Muscle layer of colon (tissue), 2 donors: Measurements from ENCODE around the gene SEM1.
"Not testable (repeated sequence)": the region's sequence is repeated elsewhere in the genome, so short reads cannot be mapped to it uniquely, and the experiment has no call there.

ENCODE experiments used
- H3K27ac ChIP-seq: one replicate; pipeline ENCODE4 v1.7.0; 2013; ENCODE audit warnings: low read depth, mild to moderate bottlenecking, low read length, moderate library complexity
- H3K27me3 ChIP-seq, 2 donors: one replicate each; pipeline ENCODE4 v1.7.0; 2013; ENCODE audit warnings: low read length in 2 of 2, mild to moderate bottlenecking in 2 of 2; ENCODE audit not compliant: insufficient read depth in 2 of 2, control insufficient read depth in 1 of 2
- H3K36me3 ChIP-seq: one replicate; pipeline ENCODE4 v1.7.0; 2013; ENCODE audit warnings: mild to moderate bottlenecking, low read length; ENCODE audit not compliant: insufficient read depth
- H3K4me1 ChIP-seq: one replicate; pipeline ENCODE4 v1.7.0; 2013; ENCODE audit warnings: mild to moderate bottlenecking, low read length; ENCODE audit not compliant: insufficient read depth
- H3K4me3 ChIP-seq, 2 donors: one replicate each; pipeline ENCODE4 v1.7.0; 2013; ENCODE audit warnings: low read length in 2 of 2, low read depth in 1 of 2, mild to moderate bottlenecking in 1 of 2, moderate library complexity in 1 of 2
- H3K9ac ChIP-seq: one replicate; pipeline ENCODE4 v1.7.0; 2013; ENCODE audit warnings: low read length
- H3K9me3 ChIP-seq: one replicate; pipeline ENCODE4 v1.7.0; 2013; ENCODE audit warnings: mild to moderate bottlenecking, low read length
- donor health status: abdominal sarcoma.
- donor health status: Adenocarcinoma of cecum.

Gene SEM1

GRCh38 chr7:96727534-96728088, 18.0 kb upstream of the SEM1 start:
- Histone ChIP-seq H3K27me3 (no peaks in the 10 kb centered on the region), H3K4me1 (no peaks in the 10 kb centered on the region), H3K9ac (no peak overlapping the region), H3K27ac (no peak overlapping the region), H3K9me3 (no peaks in the 10 kb centered on the region), H3K4me3 (no peak overlapping the region), H3K36me3 (no peaks in the 10 kb centered on the region)

GRCh38 chr7:96723622-96724021, 14.0 kb upstream of the SEM1 start:
- Histone ChIP-seq H3K27me3 (no peaks in the 10 kb centered on the region), H3K9me3 (no peaks in the 10 kb centered on the region), H3K36me3 (no peaks in the 10 kb centered on the region), H3K4me3 (no peak overlapping the region), H3K27ac (no peak overlapping the region), H3K9ac (no peak overlapping the region), H3K4me1 (no peaks in the 10 kb centered on the region)

DNA sequence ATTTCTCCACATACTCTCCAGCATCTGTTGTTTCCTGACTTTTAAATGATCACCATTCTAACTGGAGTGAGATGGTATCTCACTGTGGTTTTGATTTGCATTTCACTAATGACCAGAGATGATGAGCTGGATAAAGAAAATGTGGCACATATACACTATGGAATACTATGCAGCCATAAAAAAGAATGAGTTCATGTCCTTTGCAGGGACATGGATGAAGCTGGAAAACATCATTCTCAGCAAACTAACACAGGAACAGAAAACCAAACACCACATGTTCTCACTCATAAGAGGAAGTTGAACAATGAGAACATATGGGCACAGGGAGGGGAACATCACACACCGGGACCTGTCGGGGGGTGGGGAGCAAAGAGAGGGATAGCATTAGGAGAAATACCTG, 13.3 kb upstream of the SEM1 start:
- not testable (repeated sequence) for H3K4me1 ChIP-seq, H3K9me3 ChIP-seq, H3K36me3 ChIP-seq, H3K27ac ChIP-seq, H3K4me3 ChIP-seq, H3K27me3 ChIP-seq, H3K9ac ChIP-seq

GRCh38 chr7:96720843-96721242, 11.2 kb upstream of the SEM1 start:
- Histone ChIP-seq H3K27ac (no peak overlapping the region), H3K27me3 (no peaks in the 10 kb centered on the region), H3K9ac (no peak overlapping the region), H3K4me1 (no peaks in the 10 kb centered on the region), H3K9me3 (no peaks in the 10 kb centered on the region), H3K4me3 (no peak overlapping the region), H3K36me3 (no peaks in the 10 kb centered on the region)

DNA sequence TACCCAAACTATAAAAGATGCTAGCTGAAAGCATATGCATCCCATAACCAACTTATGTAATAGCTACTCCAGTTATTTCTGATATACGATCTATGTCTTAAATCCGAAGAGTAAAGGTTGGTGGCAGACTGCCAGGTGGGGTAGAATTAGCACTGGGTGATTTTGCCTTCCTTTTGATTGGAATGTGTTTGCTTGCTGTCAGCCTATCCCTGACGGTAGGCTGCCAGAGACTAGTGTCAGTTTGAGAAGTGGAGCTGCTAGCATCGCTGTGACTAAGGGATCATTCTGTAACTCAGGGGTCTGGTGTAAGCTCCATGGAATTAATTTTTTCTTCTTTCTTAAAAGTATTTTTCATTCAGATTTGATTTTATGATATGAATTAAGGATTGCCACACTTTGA, 9.5 kb upstream of the SEM1 start:
- no peaks in the 10 kb centered on the region for H3K36me3 ChIP-seq
- H3K27ac ChIP-seq: no peak overlapping the region
- no peaks in the 10 kb centered on the region for H3K4me1 ChIP-seq
- no peaks in the 10 kb centered on the region for H3K9me3 ChIP-seq
- no peak overlapping the region for H3K4me3 ChIP-seq
- no peak overlapping the region for H3K9ac ChIP-seq
- no peaks in the 10 kb centered on the region for H3K27me3 ChIP-seq

GRCh38 chr7:96718107-96719003, 8.7 kb upstream of the SEM1 start:
- Histone ChIP-seq H3K9me3 (no peaks in the 10 kb centered on the region), H3K4me3 (no peak overlapping the region), H3K36me3 (no peaks in the 10 kb centered on the region), H3K4me1 (no peaks in the 10 kb centered on the region), H3K9ac (no peak overlapping the region), H3K27ac (no peak overlapping the region), H3K27me3 (no peaks in the 10 kb centered on the region)

DNA sequence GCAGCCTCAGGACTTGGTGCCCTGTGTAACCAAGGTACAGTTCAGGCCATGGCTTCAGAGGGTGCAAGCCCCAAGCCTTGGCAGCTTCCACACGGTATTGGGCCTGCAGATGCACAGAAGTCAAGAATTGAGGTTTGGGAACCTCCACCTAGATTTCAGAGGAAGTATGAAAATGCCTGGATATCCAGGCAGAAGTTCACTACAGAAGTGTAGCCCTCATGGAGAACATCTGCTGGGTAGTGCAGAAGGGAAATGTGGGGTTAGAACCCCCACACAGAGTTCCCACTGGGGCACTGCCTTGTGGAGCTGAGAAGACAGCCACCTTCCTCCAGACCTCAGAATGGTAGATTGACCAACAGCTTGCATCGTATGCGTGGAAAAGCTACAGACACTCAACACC, 3.4 kb upstream of the SEM1 start:
- Histone ChIP-seq H3K9ac (no peak overlapping the region), H3K4me3 (no peak overlapping the region)

DNA sequence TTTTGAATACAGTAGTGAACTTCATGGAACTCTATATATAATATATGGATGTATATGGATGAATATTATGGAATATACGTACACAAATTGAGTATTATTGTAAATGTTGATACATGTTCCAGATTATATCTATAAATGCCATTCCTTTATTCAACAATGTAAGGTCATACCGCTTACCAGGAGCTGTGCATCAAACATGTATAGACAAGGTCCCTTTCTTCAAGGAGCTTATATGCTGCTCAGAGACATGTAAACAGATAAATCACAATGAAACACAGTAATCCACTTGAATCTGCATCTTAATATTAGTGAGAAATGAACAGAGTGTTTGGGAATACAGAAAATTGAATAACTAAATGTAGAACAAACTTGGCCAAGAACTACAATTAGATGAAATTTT, 898 bp upstream of the SEM1 start:
- H3K36me3 ChIP-seq: no peaks in the 10 kb centered on the region
- no peaks in the 10 kb centered on the region for H3K9me3 ChIP-seq
- no peak overlapping the region for H3K4me3 ChIP-seq
- H3K27me3 ChIP-seq: no peaks in the 10 kb centered on the region
- peaks cover 21% of the 10 kb centered on the region for H3K4me1 ChIP-seq
- H3K9ac ChIP-seq: no peak overlapping the region
- H3K27ac ChIP-seq: no peak overlapping the region

More for the DNA sequence above, 3.4 kb upstream of the SEM1 start:
- no peaks in the 10 kb centered on the region for H3K36me3 ChIP-seq
- peaks cover 11% of the 10 kb centered on the region for H3K4me1 ChIP-seq
- no peaks in the 10 kb centered on the region for H3K9me3 ChIP-seq
- no peaks in the 10 kb centered on the region for H3K27me3 ChIP-seq
- no peak overlapping the region for H3K27ac ChIP-seq

DNA sequence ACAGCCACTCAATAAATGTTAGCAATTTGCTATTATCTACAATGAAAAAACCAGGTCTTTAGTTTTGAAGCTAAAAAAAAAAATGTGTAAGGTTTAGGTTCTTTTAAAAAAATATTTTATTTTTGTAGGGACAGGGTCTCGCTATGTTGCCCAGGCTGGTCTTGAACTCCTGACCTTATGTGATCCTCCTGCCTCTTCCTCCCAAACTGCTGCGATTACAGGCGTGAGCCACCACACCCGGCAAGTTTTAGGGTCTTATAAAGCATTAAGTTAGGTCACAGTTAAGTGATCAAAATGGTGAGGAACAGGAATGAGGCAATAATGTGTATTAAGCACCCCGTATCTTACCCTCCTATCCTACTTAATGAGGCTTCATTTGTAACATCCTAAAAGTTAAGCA, 774 bp downstream of the SEM1 start:
- Histone ChIP-seq H3K4me1 (peaks cover 21% of the 10 kb centered on the region), H3K4me3 (peak overlapping the region; percentile 63 to 88), H3K9ac (peak overlapping the region; percentile 79), H3K9me3 (no peaks in the 10 kb centered on the region), H3K27me3 (no peaks in the 10 kb centered on the region), H3K36me3 (peaks cover 6% of the 10 kb centered on the region), H3K27ac (no peak overlapping the region)

DNA sequence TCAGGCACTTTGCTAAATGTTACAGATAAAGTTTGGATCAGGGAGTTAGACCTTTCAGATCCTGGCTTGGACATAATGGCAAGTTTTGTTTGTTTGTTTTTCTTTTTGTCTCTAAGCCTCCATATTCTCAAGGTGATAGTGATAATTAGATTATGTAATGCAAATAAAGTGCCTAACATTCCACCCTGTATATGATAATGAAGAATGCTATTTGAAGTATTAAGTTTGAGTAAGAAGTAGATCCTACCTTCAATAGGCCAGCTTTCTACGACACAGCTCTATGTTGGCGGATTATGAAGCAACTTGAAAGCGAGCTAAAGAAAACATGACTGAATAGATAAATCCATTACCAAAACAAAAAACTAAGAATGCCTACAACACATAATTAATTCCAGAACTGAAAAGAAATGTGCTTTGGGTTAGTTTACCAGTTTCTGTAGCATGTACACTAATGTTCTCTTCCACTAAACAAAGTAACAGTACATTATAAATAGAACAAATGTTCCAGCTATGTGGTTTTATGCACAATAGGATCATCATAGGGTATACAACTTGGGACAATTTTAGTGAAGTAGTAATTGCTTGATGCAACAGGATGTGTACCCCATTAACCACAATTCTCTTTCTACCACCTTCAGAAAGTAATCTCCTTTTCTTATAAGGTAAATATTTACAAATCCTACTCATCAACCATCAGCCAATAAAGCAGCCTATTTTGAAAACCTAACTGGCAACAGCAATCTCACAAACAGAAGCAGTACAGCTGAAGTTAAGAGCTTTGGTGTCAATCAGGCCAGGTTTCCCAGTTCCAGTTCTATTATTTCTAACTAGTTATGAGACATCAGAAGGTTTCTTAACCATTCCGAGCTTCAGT, 1.5 kb downstream of the SEM1 start:
- H3K27ac ChIP-seq: no peak overlapping the region
- H3K4me1 ChIP-seq: peaks cover 21% of the 10 kb centered on the region
- no peaks in the 10 kb centered on the region for H3K27me3 ChIP-seq
- no peak overlapping the region for H3K9ac ChIP-seq
- H3K4me3 ChIP-seq: peak overlapping the region in 1 of 2 donors; percentile 88
- H3K9me3 ChIP-seq: no peaks in the 10 kb centered on the region
- peaks cover 6% of the 10 kb centered on the region for H3K36me3 ChIP-seq

- peaks cover 9% of the 10 kb centered on the region for H3K4me1 ChIP-seq
- H3K9me3 ChIP-seq: no peaks in the 10 kb centered on the region
- peaks cover 6% of the 10 kb centered on the region for H3K36me3 ChIP-seq
- no peak overlapping the region for H3K9ac ChIP-seq
- H3K27me3 ChIP-seq: no peaks in the 10 kb centered on the region
- no peak overlapping the region for H3K4me3 ChIP-seq
- no peak overlapping the region for H3K27ac ChIP-seq
These were observed 8.4 kb downstream of the SEM1 start for GRCh38 chr7:96701258-96701657.
